ENCODE results near the gene ITSN1. TPM values are rescaled to one million over a fixed set of nuclear protein-coding genes. Genes with fewer than 3 reads are reported as not detected.

The ITSN1 gene
- total and polyA plus RNA-seq, 2 of the 13 experiments (the other 11 are each of a cell fraction or from before 2014, with no cell fraction given) = 26.1 to 33.8 TPM

GRCh38 chr21:33847588-33848248, 205.4 kb downstream of the ITSN1 start:
- Histone ChIP-seq H3K27me3 (ENCODE audit: control insufficient read depth in 1 of 2, insufficient read depth in 2 of 2, low read length in 2 of 2) (no peaks in the 10 kb centered on the region; a peak in 1 of 5 replicates), H3K79me2 (ENCODE audit: insufficient read depth, low read length) (no peaks in the 10 kb centered on the region), H3K27ac (ENCODE audit: extremely low read length, insufficient read depth, low read length) (no peak overlapping the region), H3K9ac (ENCODE audit: insufficient read depth, low read depth, low read length) (no peak overlapping the region), H3K9me3 (ENCODE audit: low read length) (no peaks in the 10 kb centered on the region), H3K36me3 (replicated peaks in 1 of 2; ENCODE audit: control insufficient read depth in 1 of 2, insufficient read depth in 2 of 2, low read length in 2 of 2) (no peaks in the 10 kb centered on the region), H3K4me1 (ENCODE audit: insufficient read depth, low read length) (peaks cover 56% of the 10 kb centered on the region), H2AFZ (ENCODE audit: low read length) (no peak overlapping the region), H3K4me2 (ENCODE audit: low read depth, low read length) (peak overlapping the region; percentile 46), H3K4me3 (replicated peaks in 1 of 3; ENCODE audit: insufficient read depth in 1 of 3, low read depth in 2 of 3, low read length in 3 of 3) (no peak overlapping the region), H4K20me1 (ENCODE audit: insufficient read depth, low read length) (no peaks in the 10 kb centered on the region)
- POLR2A ChIA-PET = no interaction called here
- CTCF ChIA-PET (ENCODE audit: low intra/inter-chr PET ratio, low total read pairs) = no interaction called here
- in situ Hi-C loops (cut with HindIII; ENCODE audit: extremely low pct_ligation_motif_present, low pct_unique_long_range_greater_than_20kb) (no loop called here), intact Hi-C loops (cut with micrococcal nuclease; ENCODE audit: unreplicated experiment) (no loop called here)
- no peak; the same call in 2 of the 3 replicates for ATAC-seq
- DNase-seq (ENCODE audit: low spot score) = no peak
- no peak for FAIRE-seq
- 62% methylated on average over 12 of the region's 19 CpGs for WGBS (ENCODE audit: low lambda C conversion rate)
- BruUV-seq (replicated peaks) = no TSS peak
- no peak for TF ChIP-seq TBX2 (CRISPR knock-in tag; IDR thresholded peaks at IDR 0.05; ENCODE audit: borderline replicate concordance)
- no peak for TF ChIP-seq MXI1 (IDR thresholded peaks at IDR 0.05; ENCODE audit: borderline replicate concordance, low read depth, low read length)
- TF ChIP-seq ZNF460 (CRISPR knock-in tag; IDR thresholded peaks at IDR 0.05; ENCODE audit: borderline replicate concordance) = no peak
- no peak for TF ChIP-seq ZBTB26 (CRISPR knock-in tag; IDR thresholded peaks at IDR 0.05; ENCODE audit: borderline replicate concordance)
- TF ChIP-seq ZNF543 (CRISPR knock-in tag; IDR thresholded peaks at IDR 0.05) = no peak
- TF ChIP-seq E2F1 (CRISPR knock-in tag; IDR thresholded peaks at IDR 0.05) = no peak
- TF ChIP-seq CAMTA2 (CRISPR knock-in tag; IDR thresholded peaks at IDR 0.05; ENCODE audit: borderline replicate concordance) = no peak
- TF ChIP-seq THRA (CRISPR knock-in tag; IDR thresholded peaks at IDR 0.05; ENCODE audit: borderline replicate concordance) = no peak
- TF ChIP-seq ARID2 (CRISPR knock-in tag; IDR thresholded peaks at IDR 0.05; ENCODE audit: borderline replicate concordance) = no peak
- no peak for TF ChIP-seq ZBTB33 (CRISPR knock-in tag; IDR thresholded peaks at IDR 0.05)
- TF ChIP-seq ZNF281 (CRISPR knock-in tag; IDR thresholded peaks at IDR 0.05; ENCODE audit: borderline replicate concordance) = no peak
- no peak for TF ChIP-seq MAZ (IDR thresholded peaks at IDR 0.05; ENCODE audit: borderline replicate concordance, low read depth, low read length)
- no peak for TF ChIP-seq MAZ (CRISPR knock-in tag; IDR thresholded peaks at IDR 0.05; ENCODE audit: low read depth)
- no peak for TF ChIP-seq CREM (IDR thresholded peaks at IDR 0.05)
- no peak for TF ChIP-seq CREM (CRISPR knock-in tag; IDR thresholded peaks at IDR 0.05)
